Natural killer cell (primary cell): ENCODE measurements around the gene CDH5. TPM values are rescaled to one million over a fixed set of nuclear protein-coding genes. Genes with fewer than 3 reads are reported as not detected.

Source experiments
- ATAC-seq, 3 donors: fragments of 150-1000 bp in 2 of 3; fragments of 200-7000 bp in 1 of 3; cut with Tn5 transposase; 1 replicate in 1 of 3; 2 replicates in 2 of 3; pipeline ENCODE4 v1.10.0; 2021; ENCODE audit warnings: mild to moderate bottlenecking in 2 of 3, moderate library complexity in 2 of 3
- DNase-seq, 2 donors: peaks; one replicate each; pipeline versions ENCODE4 v3.0.0 to v3.0.0-alpha.2; 2013 to 2021; ENCODE audit warnings: mixed read lengths in 1 of 2
- H3K27ac ChIP-seq: one replicate; pipeline ENCODE4 v1.5.1; 2013; ENCODE audit warnings: mild to moderate bottlenecking, low read length
- H3K27me3 ChIP-seq: one replicate; pipeline ENCODE4 v1.6.1; 2013; ENCODE audit warnings: low read length; ENCODE audit not compliant: control insufficient read depth, insufficient read depth
- H3K36me3 ChIP-seq: one replicate; pipeline ENCODE4 v1.6.1; 2013; ENCODE audit warnings: low read length; ENCODE audit not compliant: control insufficient read depth, insufficient read depth
- H3K4me1 ChIP-seq: one replicate; pipeline ENCODE4 v1.6.1; 2013; ENCODE audit warnings: low read length; ENCODE audit not compliant: control insufficient read depth, insufficient read depth
- H3K4me3 ChIP-seq: one replicate; pipeline ENCODE4 v1.5.1; 2013; ENCODE audit warnings: low read length
- H3K9me3 ChIP-seq: one replicate; pipeline ENCODE4 v1.6.1; 2013; ENCODE audit warnings: low read length; ENCODE audit not compliant: control insufficient read depth, insufficient read depth
- H3K27ac Mint-ChIP-seq, 2 donors: one replicate each; pipeline ENCODE4 v1.8.0; 2022; ENCODE audit warnings: mild to moderate bottlenecking in 2 of 2, mixed read lengths in 2 of 2, moderate library complexity in 1 of 2
- H3K27me3 Mint-ChIP-seq, 2 donors: one replicate each; pipeline ENCODE4 v1.8.0; 2022; ENCODE audit warnings: low read depth in 2 of 2, mixed read lengths in 2 of 2
- H3K36me3 Mint-ChIP-seq: one replicate; pipeline ENCODE4 v1.8.0; 2022; ENCODE audit warnings: mixed read lengths
- H3K4me1 Mint-ChIP-seq, 2 donors: one replicate each; pipeline ENCODE4 v1.8.0; 2022; ENCODE audit warnings: mixed read lengths in 2 of 2
- H3K4me3 Mint-ChIP-seq: one replicate; pipeline ENCODE4 v1.8.0; 2022; ENCODE audit warnings: mild to moderate bottlenecking, moderate library complexity, mixed read lengths
- H3K9me3 Mint-ChIP-seq, 2 donors: one replicate each; pipeline ENCODE4 v1.8.0; 2022; ENCODE audit warnings: mixed read lengths in 2 of 2
- WGBS: methylation state at CpG from one replicate; pipeline ENCODE4 v1.1.7; 2013; ENCODE audit warnings: missing lambda C conversion rate; ENCODE audit not compliant: insufficient coverage; 5-methylcytosine and 5-hydroxymethylcytosine counted together
- intact Hi-C: fragments of 100-400 bp; cut with micrococcal nuclease; formaldehyde crosslinking; loops from one replicate; pipeline ENCODE4 v1.14.2; 2022
- total RNA-seq, 4 donors: library from RNA; stranded (reverse); fragments of 120-200 nt in 1 of 4; gene quantifications; one replicate each; pipeline versions ENCODE4 v1.2.3 to v1.2.4, GENCODE V29; 2013 to 2022
- TF ChIP-seq, protein P1 (sequence below): fragments of 200-600 bp; IDR thresholded peaks from one replicate; pipeline ENCODE4 v1.8.0; 2022; ENCODE audit warnings: antibody characterized with exemption

The CDH5 gene
- total RNA-seq, 3 donors from 2014 or later (not counting 1 experiment from before 2014, with no cell fraction given): not detected

DNA sequence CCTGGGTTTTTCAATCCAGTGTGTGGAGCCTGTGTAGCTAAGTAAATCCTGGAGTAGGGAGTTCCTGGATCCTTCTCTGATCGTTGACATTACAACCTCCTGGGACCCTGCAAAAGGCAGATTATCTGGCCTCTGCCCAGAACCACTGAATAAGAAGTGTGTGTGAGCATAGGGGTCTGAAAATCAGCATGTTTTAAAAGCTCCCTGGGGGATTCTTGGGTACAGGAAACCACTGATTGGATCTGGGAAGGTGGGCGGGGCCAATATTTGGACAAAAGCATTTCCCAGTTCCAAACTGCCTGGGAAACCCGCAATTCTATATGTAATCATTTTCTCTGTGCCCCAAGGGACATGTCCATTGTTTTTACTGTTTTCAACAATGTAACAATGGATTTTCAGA is 33.4 kb downstream of the CDH5 start:
- H3K27ac ChIP-seq: no peak overlapping the region
- intact Hi-C loops: no loop called here
- ATAC-seq: no peak
- 86% methylated on average over 3 of the region's 3 CpGs for WGBS
- TF ChIP-seq, protein P1, sequence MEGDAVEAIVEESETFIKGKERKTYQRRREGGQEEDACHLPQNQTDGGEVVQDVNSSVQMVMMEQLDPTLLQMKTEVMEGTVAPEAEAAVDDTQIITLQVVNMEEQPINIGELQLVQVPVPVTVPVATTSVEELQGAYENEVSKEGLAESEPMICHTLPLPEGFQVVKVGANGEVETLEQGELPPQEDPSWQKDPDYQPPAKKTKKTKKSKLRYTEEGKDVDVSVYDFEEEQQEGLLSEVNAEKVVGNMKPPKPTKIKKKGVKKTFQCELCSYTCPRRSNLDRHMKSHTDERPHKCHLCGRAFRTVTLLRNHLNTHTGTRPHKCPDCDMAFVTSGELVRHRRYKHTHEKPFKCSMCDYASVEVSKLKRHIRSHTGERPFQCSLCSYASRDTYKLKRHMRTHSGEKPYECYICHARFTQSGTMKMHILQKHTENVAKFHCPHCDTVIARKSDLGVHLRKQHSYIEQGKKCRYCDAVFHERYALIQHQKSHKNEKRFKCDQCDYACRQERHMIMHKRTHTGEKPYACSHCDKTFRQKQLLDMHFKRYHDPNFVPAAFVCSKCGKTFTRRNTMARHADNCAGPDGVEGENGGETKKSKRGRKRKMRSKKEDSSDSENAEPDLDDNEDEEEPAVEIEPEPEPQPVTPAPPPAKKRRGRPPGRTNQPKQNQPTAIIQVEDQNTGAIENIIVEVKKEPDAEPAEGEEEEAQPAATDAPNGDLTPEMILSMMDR: no peak
- no peak overlapping the region for H3K4me3 Mint-ChIP-seq
- no peaks in the 10 kb centered on the region for H3K9me3 ChIP-seq
- no peaks in the 10 kb centered on the region for H3K4me1 Mint-ChIP-seq
- no peak for DNase-seq
- H3K36me3 Mint-ChIP-seq: no peaks in the 10 kb centered on the region
- no peaks in the 10 kb centered on the region for H3K4me1 ChIP-seq
- no peak overlapping the region for H3K27ac Mint-ChIP-seq
- H3K27me3 Mint-ChIP-seq: peaks cover 13 to 14% of the 10 kb centered on the region in 2 donors
- H3K36me3 ChIP-seq: no peaks in the 10 kb centered on the region
- H3K4me3 ChIP-seq: no peak overlapping the region
- no peaks in the 10 kb centered on the region for H3K27me3 ChIP-seq
- H3K9me3 Mint-ChIP-seq: no peaks in the 10 kb centered on the region

DNA sequence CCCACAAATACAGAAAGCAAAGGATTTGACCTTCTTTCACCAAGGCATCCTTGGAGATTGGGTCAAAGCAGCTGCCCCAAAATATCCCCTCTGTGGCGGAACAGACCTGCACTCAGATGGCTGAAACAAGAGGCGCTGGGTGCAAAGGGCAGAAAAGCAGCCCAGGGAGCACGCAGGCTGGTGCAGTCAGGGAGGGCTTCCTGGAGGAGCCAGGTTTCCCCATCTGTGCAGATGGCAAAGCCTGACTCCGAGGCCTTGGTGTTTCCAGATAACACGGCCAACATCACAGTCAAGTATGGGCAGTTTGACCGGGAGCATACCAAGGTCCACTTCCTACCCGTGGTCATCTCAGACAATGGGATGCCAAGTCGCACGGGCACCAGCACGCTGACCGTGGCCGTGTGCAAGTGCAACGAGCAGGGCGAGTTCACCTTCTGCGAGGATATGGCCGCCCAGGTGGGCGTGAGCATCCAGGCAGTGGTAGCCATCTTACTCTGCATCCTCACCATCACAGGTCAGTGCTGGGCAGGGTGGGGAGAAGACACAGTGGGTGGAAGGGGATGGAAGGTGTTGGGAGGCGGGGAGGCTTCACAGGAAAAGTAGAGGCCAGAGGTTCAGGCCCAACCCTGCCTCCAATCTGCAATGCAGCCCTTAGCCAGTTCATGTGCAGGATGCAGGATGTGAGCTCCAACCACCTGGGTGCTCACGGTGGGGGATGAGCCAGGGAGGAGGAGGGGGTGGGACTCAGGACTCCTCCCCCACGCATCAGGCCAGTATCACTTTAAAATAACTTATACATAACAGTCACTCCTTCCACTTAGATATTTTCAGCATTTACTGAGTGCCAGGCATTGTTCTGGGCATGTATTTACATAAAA is 34.3 kb downstream of the CDH5 start:
- Histone ChIP-seq H3K27ac (no peak overlapping the region), H3K36me3 (no peaks in the 10 kb centered on the region), H3K4me1 (no peaks in the 10 kb centered on the region), H3K9me3 (no peaks in the 10 kb centered on the region), H3K27me3 (no peaks in the 10 kb centered on the region), H3K4me3 (no peak overlapping the region)
- Mint-ChIP-seq H3K9me3 (no peaks in the 10 kb centered on the region), H3K27ac (no peak overlapping the region), H3K4me3 (no peak overlapping the region), H3K36me3 (no peaks in the 10 kb centered on the region), H3K4me1 (no peaks in the 10 kb centered on the region), H3K27me3 (peaks cover 17 to 19% of the 10 kb centered on the region in 2 donors)
- TF ChIP-seq, protein P1: no peak
- WGBS: 95% methylated on average over 18 of the region's 20 CpGs
- ATAC-seq (no peak), DNase-seq (no peak)
- intact Hi-C loops: no loop called here

DNA sequence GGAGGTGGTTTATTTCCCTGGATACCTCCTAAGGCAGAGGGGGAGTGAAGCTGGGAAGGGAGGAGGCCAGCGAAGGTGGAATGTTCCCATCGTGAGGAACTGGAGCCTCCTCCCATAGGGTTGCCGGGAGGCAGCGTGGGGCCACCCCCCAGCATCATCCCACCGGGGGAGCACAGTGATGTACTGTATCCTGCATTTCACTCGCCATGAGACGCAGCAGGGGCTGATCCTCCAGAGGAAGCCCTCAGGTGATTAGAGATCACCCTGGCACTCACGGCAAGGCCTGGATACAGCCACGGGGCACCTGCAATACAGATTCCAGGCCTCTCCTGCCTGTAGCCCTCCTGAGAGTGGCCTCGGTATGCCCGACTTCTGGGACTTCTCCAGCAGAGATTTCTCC is 35.1 kb downstream of the CDH5 start:
- Mint-ChIP-seq H3K4me3 (no peak overlapping the region), H3K36me3 (no peaks in the 10 kb centered on the region), H3K27me3 (peaks cover 12 to 20% of the 10 kb centered on the region in 2 donors), H3K27ac (no peak overlapping the region), H3K9me3 (no peaks in the 10 kb centered on the region), H3K4me1 (peaks cover under 1 to 4% of the 10 kb centered on the region in 2 donors)
- DNase-seq (no peak), ATAC-seq (no peak)
- Histone ChIP-seq H3K4me1 (peaks cover 2% of the 10 kb centered on the region), H3K36me3 (no peaks in the 10 kb centered on the region), H3K27me3 (no peaks in the 10 kb centered on the region), H3K4me3 (no peak overlapping the region), H3K27ac (no peak overlapping the region), H3K9me3 (no peaks in the 10 kb centered on the region)
- TF ChIP-seq, protein P1: no peak
- intact Hi-C loops: no loop called here
- 93% methylated on average over 9 of the region's 11 CpGs for WGBS
